COR-L47 (cell line): Measurements from ENCODE around the gene ZXDC.
A peak's percentile ranks its signal among the peaks of the same experiment; 100 is the strongest.

Experiments used
- DNase-seq: peaks from one replicate; lab custom pipeline; 2025; lab: John Stamatoyannopoulos, UW

Gene ZXDC

DNA sequence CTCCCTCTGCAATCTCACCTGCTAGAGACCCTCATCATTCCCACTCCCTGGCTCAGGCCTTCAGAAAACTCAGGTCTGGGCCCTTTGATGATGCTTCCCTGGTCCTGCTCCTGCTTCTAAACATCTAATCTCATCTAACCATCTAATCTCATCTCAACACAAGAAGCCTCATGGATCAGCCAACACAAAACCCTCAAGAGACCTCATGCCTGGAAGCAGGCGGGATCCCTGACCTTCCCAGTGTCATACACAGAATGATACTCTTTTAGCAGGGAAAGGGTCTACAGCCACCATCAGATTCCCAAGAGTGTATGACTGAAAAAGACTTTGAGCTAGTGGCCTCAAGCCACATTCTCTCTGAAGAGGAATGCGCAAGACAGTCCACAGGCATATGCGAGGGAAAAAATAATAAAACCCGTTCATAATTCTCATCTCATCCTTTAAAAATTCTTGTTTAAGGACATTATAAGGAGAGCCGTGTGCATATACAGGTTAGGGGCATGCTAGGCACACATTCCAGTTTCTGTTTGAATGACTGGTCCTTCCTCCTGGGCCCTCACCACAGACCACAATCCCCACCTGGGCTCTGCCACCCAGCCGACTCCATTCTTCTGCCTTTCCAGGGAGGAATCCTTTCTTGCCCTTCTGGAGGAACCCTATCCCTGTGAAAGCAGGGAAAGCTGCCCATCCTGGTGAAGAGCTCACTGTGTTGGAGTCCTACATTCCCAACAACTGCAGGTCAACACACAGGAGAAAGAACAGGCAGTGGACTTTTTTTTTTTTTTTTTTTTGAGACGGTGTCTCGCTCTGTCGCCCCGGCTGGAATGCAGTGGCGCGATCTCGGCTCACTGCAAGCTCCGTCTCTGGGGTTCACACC lies 2.2 kb downstream of the ZXDC start:
- no peak for DNase-seq

DNA sequence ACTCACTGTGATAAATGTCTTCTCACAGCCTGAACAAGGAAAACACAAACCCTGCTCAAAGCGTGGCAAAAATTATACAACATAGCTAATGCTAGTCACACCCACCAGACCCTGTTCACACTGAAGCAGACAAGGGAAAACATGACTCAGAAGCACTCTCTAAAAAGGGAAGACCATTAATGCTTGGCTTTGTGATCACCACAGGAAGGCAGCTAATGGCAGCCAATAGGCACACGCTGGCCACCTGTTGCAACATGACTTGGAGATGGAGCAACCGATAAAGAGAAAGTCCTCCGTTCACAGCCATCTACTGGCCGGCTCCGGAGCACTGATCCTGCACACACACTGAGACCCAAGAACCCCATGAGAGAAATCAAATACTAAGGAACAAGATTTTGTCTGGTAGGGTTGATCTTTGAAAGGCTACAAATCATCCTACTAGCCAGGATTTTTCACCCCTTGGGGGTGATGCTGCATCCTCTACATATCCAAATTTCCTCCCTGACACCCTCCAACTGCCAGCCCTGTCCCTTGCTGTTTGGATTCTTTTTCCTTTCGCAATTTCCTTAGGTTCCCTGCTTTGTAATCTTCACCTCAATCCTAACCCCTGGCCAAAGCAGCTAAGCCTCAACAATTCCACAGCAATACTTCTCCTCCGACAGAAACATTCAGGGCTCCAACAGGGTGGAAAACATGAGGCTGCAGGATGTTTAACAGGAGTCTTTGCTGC lies 3.2 kb downstream of the ZXDC start:
- DNase-seq, result peak; percentile 73

DNA sequence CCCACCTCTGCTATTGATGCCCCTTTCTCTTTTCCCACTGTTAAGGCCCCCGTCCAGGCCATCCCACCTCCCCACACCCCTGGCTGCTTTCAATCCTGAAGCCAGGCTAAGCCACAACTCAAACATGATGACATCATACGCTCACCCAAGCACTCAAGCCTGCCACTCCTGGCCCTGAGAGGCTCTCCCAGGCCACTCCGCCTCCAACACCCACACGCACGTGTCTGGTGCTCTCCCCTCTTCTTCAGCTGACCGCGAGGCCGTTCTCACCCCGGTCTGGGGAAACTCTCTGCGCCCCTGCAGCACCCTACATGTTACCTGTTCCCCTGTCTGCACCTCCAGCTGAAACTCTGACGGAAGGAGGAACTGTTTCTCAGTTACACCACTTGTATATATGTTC lies 6.2 kb downstream of the ZXDC start:
- no peak for DNase-seq

DNA sequence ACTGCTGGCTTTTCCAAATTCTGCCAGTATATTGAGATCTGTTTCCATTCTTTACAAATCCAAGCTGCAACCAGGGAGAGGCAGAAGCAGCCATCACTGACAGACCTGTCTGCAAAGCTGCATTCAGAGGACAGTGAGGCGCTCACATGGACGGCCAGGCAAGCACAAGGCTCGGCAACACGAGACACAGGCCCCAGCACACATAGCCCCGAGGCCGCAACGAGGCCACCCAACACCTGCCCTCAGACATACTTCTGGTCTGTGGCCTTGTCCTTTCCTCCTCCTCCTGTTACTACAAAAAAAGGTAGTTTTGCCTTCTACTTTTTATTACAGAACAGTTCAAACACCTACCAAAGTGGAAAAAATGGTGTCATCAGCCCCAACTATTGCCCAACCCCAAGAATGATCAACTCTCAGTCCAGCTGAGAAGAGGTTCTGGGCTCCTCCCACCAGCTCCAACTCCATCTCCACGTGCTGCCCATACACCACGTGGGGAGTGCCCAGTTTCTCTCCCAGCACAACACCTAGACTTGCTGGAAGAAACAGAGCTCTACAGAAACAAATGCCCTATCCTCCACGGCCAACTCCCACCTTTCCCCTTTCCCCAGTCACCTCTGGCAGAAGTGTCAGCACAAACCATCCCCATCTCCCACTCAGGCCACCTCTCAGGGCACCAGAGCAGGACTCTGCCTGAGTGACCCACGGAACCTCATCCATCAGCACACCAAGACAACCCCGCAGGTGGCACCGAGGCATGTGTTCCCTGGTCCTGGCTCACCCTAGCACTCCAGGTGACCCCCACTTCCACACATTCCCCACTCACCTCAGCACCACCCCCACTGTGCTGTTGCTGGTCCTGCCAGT lies 7.4 kb downstream of the ZXDC start:
- DNase-seq, result no peak

DNA sequence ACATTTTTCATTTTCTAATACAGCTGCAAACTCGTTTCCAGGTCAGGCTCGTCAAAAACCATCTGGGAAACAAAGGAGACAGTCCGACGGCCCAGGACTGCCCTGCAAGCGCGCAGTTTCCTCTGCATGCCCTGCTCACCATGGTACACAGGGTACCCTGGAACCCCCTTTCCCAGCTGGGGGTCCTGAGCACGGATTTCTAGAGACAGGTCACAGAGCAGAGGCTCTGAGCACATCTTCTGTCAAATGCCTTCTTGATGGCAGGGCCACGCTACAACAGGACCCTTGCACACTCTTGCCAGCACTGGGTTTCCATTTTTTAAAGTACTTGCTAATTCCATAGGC lies 8.1 kb downstream of the ZXDC start:
- DNase-seq, result no peak

DNA sequence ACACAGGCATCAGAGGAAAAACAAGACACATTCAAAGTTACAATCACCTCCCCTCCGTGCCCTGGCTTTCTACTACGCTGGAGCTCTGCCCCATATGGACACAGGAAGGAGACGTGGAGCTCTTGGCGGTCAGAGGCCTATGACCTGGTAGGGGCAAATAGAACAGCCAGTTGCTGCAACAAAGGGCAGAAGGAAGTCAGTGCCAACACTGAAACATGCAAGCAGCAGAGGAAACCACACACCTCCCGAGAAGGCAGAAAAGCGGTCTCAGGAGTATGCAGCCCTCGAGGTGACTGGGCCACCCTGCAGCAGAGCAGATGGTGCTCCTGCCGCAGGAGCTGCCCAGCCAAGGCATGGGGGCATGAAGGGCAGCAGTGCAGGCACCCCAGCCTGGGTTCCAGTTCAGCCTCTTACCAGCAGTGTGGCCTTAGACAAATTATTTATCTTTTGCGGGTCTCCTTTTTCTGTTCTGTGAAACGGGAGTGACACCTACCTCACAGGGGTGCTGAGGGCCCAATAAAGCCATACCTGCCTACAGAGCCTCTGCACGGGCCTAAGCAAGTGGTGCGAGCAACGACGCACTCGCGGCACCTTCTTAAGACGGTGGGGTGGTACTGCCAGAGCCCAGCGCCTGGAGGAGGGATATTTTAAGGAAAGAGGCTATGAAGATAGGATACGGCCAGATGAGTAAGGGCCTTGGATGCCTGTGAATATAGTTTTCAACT lies 8.6 kb downstream of the ZXDC start:
- DNase-seq, result no peak

DNA sequence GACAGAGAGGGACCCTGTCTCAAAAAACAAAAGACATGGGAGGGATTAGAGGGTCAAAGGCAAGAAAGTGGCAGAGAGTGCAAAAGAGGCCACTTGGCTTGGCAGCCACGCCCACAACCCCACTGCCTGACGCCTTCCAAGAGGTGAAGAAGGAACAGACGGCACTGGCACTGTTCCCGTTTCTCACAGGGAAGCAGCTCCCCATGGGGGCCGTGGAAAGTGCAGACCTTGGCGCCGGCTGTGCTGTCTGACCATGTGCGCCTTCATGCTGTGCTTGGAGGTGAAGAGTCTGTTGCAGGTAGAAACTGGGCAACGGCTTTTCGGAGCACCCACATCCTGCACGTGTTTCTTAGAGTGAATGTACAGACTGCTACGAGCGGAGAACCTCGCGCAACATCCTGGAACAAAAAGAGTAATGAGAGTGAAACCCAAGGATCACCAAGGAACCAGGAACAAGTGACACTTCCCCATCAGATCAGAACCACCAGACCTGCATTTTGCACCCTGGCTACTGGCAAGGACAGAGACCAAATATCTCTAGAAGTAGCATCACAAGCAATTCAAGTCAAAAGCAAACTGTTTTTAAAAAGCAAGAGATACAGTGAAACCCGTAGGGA lies 9.7 kb downstream of the ZXDC start:
- peak; percentile 20 for DNase-seq

DNA sequence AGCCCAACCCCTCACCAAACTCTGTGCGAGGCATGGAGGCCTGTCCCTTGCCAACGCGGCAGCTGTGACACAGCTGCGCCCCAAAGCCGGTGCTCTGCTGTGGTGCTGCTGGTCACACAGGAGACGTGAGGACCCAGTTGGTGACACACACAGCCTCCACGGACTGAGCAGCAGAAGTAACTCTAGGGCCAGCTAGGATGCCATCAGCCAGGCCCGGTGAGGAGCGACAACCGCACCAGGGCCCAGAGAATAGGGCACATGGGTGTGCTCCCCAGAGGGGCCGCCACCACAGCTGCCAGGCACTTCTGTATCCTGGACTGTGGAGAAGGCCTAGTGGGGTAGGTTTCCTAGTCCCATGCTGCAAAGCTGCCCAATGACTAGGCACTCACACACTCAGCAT lies 10.7 kb downstream of the ZXDC start:
- no peak for DNase-seq

DNA sequence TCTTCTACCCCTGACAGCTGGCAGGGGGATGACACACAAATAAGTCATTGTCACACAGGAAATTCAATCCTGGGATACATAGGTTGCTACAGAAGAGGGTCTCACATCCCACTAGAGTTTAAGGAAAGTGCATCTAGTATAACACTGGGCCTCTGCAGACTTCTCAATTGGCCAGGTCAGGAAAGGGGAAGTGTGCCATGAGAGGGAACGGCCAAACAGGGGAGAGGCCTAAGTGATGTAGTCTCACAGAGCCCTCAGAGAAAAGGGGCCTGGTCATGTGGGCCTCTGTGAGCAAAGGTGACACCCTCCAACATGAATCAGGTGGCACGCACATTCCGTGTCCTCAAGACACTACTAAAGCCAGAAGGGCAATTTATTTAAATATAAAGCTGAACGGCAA lies 11.2 kb downstream of the ZXDC start:
- no peak for DNase-seq

DNA sequence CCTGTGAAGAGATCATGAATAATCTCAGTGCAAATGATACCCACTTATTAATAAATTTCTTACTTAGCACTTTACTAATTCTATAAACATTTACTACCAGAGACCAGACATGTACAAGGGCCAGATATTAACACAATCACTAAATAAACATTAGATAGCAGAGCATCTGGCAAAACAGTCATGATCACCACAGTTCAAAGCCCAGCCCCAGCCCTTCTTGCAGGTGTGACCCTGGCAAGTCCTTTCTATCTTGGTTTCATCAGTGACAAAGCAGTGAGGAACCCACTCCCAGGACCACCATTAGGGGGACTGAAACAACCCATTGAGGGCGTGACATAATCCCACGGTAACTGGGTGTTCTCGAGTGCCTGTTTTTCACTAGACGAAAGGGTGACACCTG lies 11.6 kb downstream of the ZXDC start:
- no peak for DNase-seq

DNA sequence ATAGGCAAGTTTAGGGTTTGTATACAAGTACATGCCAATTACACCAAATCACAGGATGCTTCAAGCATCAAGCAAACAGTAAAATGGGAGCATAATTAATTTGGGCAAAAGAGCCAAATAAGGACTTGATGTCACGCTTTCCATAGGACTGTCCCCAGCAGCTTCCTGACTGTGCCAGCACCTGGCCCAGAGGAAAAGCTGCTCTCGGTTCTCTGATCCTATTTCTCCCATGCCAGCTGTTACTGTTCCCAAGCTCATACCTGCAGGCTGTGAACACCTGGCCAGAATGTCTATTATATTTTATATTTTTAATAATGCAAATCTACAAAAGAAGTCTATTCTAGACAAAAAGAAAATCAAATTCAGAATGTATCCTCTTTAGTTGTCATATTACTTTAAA lies 12.2 kb downstream of the ZXDC start:
- no peak for DNase-seq

DNA sequence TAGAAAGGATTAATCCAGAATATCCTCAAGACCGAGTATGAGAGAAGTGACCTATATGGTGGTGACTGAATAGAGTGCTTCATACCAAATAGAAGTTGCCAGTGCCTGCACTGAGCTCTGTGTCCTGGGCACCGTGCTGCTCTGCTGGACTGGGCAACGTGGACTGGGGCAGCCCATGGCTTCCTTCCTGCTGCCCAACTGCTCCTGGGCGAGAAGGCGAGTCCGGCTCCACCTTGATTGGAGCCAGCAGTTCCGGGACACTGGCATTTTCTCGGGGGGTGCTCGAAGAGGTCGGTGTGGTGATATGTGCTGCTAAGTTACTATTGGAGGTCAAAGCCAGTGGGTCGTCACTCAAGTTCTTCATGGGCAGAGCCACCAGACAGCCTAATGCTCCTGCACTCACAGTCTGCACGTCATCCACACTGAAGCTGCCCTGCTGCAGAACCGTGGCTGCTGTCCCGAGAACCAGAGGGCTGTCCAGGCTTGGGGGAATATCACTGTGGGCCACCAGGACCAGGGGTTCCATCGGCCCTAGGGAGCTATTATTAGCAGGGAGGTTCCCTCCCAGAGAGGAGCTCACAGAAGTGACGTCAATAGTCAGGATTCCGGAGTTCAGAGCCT lies 14.1 kb downstream of the ZXDC start:
- DNase-seq, result no peak

DNA sequence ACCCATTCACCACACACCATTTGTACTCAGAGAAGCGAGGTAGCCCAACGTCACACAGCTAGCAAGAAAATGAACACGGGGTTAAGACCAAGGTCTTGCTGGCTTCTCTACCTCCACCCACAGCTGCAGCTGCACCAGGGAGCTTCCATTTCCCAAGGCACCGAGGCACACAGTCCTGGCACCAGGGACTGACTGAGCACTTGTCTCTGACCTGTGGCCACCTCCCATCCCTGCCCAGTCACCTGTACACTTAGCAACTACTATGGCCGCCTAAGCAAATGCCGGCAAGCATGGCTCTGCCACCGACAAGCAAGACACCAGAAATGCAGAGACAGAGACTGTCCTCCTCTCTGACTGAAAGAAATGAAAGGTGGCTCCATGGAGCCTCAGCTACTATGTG lies 15.3 kb downstream of the ZXDC start:
- no peak for DNase-seq

DNA sequence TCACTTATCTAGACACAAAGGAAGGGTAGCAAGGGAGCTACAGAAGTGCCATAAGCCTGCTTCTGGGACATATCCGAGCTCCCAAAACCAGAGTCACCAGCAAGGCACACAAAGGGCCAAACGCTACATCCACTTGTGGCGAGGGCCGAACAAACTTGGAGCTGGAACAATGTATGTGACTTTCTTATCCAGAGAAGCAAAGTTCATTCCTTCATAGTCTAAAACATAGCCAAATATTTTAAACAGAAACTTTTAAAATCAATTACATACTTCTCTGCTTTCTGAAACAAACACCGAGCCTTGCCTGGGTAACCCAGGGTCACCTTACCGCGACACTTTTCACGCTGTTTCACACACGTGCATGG lies 15.9 kb downstream of the ZXDC start:
- DNase-seq, result no peak

DNA sequence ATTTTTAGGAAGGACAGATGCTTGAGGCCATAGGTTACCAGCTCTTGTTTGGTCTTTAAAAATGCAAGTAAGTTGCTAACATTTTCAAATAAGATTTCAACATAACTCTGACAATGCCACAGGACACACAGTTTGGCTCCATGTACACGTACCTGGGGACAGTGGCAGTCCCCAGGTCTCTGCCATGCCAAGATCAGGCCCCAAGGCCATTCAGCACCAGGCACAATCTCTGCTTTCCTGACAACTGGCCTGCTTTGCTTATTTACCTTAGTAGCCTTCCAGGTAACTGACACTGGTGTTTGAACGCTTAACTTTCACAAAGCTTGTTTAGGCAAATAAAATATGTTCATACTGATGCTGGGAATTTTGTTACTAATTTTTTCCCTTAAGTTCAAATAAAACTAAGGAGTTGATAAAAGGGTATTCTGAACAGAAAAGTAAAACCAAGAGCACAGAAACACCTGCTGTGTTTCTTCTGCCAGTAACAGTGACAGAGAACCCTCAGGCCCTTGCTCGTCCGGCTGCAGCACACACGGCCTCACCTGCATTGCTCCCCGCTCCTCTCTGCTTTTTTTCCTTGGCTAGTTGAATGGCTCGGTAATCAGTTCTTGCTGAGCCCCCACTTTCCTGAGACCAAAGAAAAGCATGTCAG lies 16.5 kb downstream of the ZXDC start:
- DNase-seq, result no peak

DNA sequence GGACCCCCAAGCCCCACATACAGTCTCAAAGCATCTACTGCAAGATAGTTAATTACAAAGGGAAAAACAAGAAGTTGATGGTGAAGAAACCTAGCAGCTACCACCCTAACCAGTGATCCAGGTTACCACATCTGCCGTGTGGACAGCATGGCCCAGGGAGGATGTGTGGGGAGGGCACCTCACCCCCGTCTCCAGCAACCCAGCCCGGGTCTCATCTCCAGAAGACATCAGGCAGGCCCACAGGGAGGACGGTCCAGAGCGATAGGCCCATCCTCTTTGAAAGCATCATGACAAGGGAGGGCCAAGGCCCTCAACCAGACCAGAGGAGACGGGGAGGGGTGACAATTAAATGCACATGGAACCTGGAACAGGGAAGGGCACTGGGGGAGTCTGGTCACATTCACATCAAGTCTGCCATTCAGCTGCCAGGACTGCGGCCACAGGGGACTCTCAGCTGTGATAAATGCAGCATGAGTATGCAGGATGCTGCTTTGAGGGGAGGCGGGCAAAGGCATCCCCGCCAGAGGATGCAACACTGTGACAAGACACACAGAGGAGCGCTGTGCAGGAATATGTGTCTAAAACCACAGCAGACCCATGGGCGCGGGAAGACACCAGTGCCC lies 18.8 kb downstream of the ZXDC start:
- DNase-seq, result no peak

DNA sequence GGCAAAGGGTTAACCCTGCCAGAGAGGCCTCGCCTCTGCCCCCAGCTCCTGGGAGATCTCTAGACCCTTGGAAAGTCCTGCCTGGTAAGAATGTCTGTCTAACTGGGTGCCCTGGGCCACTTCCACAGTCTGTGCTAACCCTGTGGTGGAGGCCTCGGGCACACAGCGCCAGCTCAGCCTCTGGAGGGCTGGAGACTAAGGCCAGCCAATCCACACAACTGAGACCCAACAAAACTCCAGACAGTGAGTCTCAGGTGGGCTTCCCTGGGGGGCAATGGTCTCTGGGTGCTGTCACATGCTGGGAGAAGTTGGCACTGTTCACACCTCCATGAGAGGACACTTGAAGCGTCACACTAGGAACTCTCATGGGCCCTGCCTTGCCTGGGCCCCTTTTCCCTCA lies 19.5 kb downstream of the ZXDC start:
- DNase-seq, result no peak

DNA sequence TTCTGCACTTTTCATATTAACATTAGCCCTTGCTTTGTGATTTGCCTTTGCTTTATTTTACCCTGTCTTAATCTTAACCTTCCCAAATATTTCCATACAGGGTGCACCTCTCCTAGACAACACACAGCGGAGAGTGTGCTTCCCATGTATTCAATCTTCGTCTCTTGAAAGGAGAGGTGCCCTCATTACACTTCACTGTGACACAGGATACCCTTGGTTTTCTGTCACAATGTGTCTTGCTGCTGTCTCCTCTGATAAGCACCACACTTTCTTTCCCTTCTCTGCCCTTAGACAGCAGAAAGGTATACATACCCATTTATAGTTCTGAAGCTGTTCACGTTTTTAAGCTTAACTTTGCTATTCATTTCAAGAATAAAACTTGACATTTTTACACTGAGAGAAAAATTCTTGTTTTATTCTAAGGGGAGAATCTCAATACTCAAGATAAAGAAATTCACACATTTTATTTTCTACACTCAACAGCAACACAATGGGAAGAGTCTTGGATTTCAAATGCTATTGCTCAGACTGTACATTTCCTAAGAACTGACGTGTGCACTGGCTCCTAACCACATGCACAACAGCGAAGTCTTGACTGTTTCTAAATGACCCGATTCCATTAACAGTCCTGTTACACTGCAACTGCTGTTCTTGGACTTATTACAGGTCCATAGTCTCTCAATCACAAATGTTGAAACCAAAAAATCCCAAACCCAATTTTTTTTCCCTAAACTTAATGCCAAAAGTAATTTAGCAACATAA lies 21.1 kb downstream of the ZXDC start:
- DNase-seq, result no peak

DNA sequence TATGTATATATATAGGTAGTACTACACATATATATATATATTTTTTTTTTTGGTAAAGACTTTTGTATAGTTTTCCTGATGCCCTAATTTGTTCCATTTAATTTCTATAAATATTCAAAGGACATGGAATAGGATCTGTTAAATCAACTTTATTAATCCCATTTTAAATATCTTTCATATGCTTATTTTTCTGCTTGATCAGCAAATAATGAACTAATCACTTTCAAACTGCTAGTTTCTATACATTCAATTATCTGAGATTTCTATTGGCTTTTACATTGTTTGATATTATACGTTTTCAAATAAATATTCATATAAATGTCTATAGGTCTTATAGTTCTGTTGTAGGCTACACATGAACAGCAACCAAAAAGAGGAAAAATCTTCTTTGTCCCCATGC lies 21.7 kb downstream of the ZXDC start:
- DNase-seq, result no peak
